HepG2 (cell line): ENCODE results near the gene RXFP2.

Experiments
- CC2D1A ChIP-seq: sonication (generic); formaldehyde crosslinking; IDR thresholded peaks from 2 replicates; pipeline ENCODE4 v1.8.1; 2023; ENCODE audit warnings: mild to moderate bottlenecking, missing genetic modification reagents
- JUN ChIP-seq: sonication (generic); formaldehyde crosslinking; IDR thresholded peaks from 2 replicates; pipeline ENCODE4 v1.4.0; 2020; ENCODE audit warnings: mild to moderate bottlenecking, missing genetic modification reagents
- NFIC ChIP-seq: IDR thresholded peaks from 2 replicates; pipeline ENCODE4 v1.6.1; 2012; ENCODE audit warnings: mild to moderate bottlenecking, low read length, inconsistent platforms
- POLR2A ChIP-seq, 2 experiments: IDR thresholded peaks; 2 replicates each; pipeline ENCODE4 v1.6.1; 2011; ENCODE audit warnings: low read depth in 2 of 2, low read length in 2 of 2, mild to moderate bottlenecking in 1 of 2, moderate library complexity in 1 of 2; ENCODE audit not compliant: insufficient read depth in 1 of 2
- SALL1 ChIP-seq: sonication (generic); formaldehyde crosslinking; IDR thresholded peaks from 2 replicates; pipeline ENCODE4 v1.8.0; 2022; ENCODE audit warnings: mild to moderate bottlenecking, missing genetic modification reagents
- SP2 ChIP-seq: sonication (generic); formaldehyde crosslinking; IDR thresholded peaks from 2 replicates; pipeline ENCODE4 v1.5.1; 2020; ENCODE audit warnings: mild to moderate bottlenecking, missing genetic modification reagents
- ZBTB20 ChIP-seq: sonication (generic); formaldehyde crosslinking; IDR thresholded peaks from 2 replicates; pipeline ENCODE4 v1.8.1; 2023; ENCODE audit warnings: missing genetic modification reagents, low read depth, mild to moderate bottlenecking, borderline replicate concordance
- ZEB1 ChIP-seq: IDR thresholded peaks from 2 replicates; pipeline ENCODE4 v1.6.1; 2012; ENCODE audit warnings: mild to moderate bottlenecking, low read depth, inconsistent platforms; ENCODE audit not compliant: insufficient replicate concordance
- ZNF274 ChIP-seq: sonication (generic); formaldehyde crosslinking; IDR thresholded peaks from 2 replicates; pipeline ENCODE4 v1.5.1; 2020; ENCODE audit warnings: mild to moderate bottlenecking, missing genetic modification reagents
- ZNF660 ChIP-seq: sonication (generic); formaldehyde crosslinking; IDR thresholded peaks from 2 replicates; pipeline ENCODE4 v1.5.1; 2020; ENCODE audit warnings: mild to moderate bottlenecking, low read depth, missing genetic modification reagents, borderline replicate concordance
- ZNF761 ChIP-seq: sonication (generic); formaldehyde crosslinking; conservative IDR thresholded peaks from 2 replicates; pipeline ENCODE4 v1.4.0; 2020; ENCODE audit warnings: mild to moderate bottlenecking, missing genetic modification reagents
- TF ChIP-seq, protein P1 (sequence below): sonication (generic); formaldehyde crosslinking; IDR thresholded peaks from 2 replicates; pipeline ENCODE4 v1.5.0; 2020; ENCODE audit warnings: mild to moderate bottlenecking, missing genetic modification reagents, moderate library complexity
- TF ChIP-seq, protein P2 (sequence below): sonication (generic); formaldehyde crosslinking; IDR thresholded peaks from 2 replicates; pipeline ENCODE4 v1.8.1; 2023; ENCODE audit warnings: mild to moderate bottlenecking, inconsistent platforms, moderate library complexity, missing genetic modification reagents, borderline replicate concordance

DNA sequence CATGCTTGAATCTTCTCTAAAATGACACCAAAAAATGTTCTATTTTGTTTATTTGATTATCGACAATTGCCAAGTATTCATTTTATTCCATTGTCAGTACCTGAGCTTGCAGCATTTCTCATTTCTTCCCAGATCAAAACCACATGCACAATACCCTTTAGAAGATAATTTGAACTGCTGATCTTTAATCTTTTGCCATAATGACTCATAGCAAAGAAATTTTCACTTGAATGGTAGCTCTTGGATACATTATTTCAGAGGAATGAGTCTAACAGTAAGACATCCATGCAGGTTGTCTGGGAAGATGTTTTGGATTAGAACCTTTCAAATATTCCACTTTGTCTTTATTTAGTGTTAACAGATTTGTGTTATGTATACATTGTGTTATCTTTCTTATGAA, 42.0 kb upstream of the RXFP2 start:
- no peak for TF ChIP-seq POLR2A (IDR thresholded peaks at IDR 0.05; ENCODE audit: insufficient read depth in 1 of 2, low read depth in 2 of 2, low read length in 2 of 2)
- TF ChIP-seq ZNF660 (CRISPR knock-in tag), result no peak
- TF ChIP-seq ZEB1, result no peak
- no peak for TF ChIP-seq ZNF274 (CRISPR knock-in tag)
- TF ChIP-seq SP2 (CRISPR knock-in tag), result no peak
- TF ChIP-seq, protein P1, sequence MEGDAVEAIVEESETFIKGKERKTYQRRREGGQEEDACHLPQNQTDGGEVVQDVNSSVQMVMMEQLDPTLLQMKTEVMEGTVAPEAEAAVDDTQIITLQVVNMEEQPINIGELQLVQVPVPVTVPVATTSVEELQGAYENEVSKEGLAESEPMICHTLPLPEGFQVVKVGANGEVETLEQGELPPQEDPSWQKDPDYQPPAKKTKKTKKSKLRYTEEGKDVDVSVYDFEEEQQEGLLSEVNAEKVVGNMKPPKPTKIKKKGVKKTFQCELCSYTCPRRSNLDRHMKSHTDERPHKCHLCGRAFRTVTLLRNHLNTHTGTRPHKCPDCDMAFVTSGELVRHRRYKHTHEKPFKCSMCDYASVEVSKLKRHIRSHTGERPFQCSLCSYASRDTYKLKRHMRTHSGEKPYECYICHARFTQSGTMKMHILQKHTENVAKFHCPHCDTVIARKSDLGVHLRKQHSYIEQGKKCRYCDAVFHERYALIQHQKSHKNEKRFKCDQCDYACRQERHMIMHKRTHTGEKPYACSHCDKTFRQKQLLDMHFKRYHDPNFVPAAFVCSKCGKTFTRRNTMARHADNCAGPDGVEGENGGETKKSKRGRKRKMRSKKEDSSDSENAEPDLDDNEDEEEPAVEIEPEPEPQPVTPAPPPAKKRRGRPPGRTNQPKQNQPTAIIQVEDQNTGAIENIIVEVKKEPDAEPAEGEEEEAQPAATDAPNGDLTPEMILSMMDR (CRISPR knock-in tag), result no peak
- TF ChIP-seq ZNF761 (CRISPR knock-in tag), result no peak
- no peak for TF ChIP-seq NFIC
- TF ChIP-seq SALL1 (CRISPR knock-in tag), result no peak
- no peak for TF ChIP-seq ZBTB20 (CRISPR knock-in tag)
- TF ChIP-seq, protein P2, sequence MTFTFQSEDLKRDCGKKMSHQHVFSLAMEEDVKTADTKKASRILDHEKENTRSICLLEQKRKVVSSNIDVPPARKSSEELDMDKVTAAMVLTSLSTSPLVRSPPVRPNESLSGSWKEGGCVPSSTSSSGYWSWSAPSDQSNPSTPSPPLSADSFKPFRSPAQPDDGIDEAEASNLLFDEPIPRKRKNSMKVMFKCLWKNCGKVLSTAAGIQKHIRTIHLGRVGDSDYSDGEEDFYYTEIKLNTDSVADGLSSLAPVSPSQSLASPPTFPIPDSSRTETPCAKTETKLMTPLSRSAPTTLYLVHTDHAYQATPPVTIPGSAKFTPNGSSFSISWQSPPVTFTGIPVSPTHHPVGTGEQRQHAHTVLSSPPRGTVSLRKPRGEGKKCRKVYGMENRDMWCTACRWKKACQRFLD (CRISPR knock-in tag), result no peak
- no peak for TF ChIP-seq JUN
- TF ChIP-seq CC2D1A (CRISPR knock-in tag), result no peak
